T47D (cell line): ENCODE results near the gene FGD5.

Source experiments
- DNase-seq, 2 experiments: peaks; one replicate each; pipeline versions ENCODE4 v3.0.0 to v3.0.0-alpha.2; 2011 to 2012; ENCODE audit warnings: low read depth in 1 of 2, low spot score in 1 of 2
- JUND ChIP-seq: IDR thresholded peaks from 2 replicates; pipeline ENCODE4 v1.6.1; 2012; ENCODE audit warnings: low read depth
- in situ Hi-C: cut with HindIII; loops from 2 replicates; pipeline ENCODE4 v1.10.0; 2016; ENCODE audit warnings: low sequenced_read_pairs, low pct_unique_long_range_greater_than_20kb

The FGD5 gene

GRCh38 chr3:14921811-14922705 lies 103.3 kb downstream of the FGD5 start:
- no peak for TF ChIP-seq JUND
- no peak for DNase-seq
- in situ Hi-C loops: no loop called here

DNA sequence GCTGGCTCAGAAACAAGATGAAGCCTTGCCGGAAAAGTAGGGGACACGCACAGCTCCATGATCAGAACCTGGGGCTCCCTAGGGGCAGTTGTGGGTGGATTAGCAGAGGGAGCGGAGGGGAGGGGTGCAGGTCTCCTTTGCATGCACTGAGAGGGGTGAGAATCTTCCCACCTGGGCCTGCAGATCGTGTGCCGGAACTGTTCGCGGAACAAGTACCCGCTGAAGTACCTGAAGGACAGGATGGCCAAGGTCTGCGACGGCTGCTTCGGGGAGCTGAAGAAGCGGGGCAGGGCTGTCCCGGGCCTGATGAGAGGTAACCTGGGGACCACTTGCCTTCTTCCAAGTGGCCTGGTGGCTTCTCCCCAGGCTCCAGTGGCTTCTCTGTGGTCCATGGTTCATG lies 104.1 kb downstream of the FGD5 start:
- in situ Hi-C loops: no loop called here
- no peak for TF ChIP-seq JUND
- DNase-seq: no peak

DNA sequence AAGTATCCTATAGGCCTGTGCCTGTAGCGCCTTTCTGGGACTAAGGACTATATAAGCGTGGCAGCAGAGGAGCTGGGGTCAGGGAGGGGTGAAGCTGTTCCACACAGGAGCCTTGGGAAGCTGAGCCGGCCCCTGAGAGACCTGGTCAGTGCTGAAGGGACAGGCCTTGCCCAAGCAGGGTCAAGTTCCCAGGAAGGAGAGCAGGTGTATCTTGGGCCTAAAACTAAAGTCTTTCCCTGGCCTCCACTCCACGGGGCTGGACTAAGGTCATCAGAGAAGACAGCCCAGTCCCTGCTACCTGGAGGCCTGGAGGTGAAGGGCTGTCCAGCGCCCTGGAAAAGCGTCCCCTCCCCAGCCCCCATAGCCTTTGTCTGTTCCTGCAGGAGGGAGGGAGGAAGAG lies 104.7 kb downstream of the FGD5 start:
- in situ Hi-C loops: no loop called here
- no peak for DNase-seq
- no peak for TF ChIP-seq JUND

DNA sequence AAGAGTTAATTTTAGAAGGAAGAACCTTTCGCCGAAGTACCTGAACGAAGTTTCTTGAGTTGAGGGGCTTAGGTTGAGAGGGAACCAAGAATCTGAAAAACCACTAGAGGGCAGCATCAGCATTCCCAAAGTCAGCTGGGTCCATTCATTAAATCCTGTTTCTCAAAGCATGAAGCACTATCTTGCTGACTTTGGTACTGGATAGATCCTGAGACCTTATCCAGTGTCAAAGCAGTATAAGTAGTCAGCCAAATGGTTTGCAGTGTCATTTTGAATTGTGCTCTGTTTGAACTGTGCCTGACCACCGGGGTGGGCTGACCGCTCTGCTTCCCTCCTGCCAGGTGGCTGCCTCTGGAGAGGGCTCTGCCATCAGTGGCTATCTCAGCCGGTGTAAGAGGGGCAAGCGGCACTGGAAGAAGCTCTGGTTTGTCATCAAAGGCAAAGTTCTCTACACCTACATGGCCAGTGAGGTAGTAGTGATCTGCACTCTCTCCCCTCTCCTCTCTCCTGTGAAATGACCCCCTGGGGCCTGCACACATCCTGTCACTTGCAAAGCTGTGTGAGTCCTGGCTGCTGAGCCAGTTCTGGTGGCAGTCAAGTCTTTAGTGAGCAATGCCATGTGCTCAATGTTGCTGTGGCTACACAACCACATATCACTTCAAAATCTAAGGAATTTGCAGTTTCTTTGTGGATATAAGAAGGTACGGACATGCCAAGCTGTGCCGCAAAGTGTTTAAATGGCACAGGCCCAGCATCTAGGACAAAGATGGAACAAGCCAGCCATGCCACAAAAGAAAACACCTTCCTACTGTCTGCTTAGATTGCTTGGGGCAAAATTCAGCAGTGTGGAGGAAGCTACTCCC lies 107.2 kb downstream of the FGD5 start:
- DNase-seq: peak; percentile 53 to 87
- in situ Hi-C loops: no loop called here
- no peak for TF ChIP-seq JUND

DNA sequence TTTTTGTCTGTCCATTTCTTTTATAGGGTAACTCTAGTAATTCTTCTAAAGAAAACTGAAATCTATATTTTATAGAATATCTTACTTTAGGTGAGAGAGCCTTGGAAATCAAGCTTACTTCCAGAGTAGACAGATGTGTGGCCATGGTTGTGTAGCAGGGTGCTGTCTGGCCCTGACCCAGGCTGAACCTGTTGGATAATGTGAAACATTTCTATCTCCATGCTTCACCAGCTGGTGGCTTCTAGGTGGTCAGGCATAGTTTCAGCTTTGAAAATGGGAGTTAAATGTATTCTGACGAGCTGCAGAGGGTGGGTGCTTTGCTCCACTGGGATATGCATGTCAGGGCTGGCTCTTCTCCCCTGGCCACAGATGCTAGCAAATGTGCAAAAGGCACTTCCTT lies 107.8 kb downstream of the FGD5 start:
- TF ChIP-seq JUND: no peak
- no peak for DNase-seq
- in situ Hi-C loops: no loop called here

DNA sequence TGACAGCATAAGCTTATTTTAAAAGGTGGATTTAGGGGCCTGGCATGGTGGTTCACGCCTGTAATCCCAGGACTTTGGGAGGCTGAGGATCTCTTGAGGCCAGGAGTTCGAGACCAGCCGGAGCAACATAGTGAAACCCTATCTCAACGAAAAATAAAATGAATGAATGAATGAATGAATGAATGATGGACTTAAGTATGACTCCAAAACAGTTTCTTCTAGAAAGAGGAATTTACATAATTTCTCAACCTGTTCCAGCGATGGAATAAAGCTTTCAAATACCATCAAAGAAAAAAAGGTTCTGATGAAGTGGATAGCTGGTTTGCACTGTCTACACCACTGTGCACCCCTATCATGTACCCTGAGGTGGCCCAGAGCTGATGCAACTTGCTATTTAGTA lies 108.5 kb downstream of the FGD5 start:
- no peak for DNase-seq
- no peak for TF ChIP-seq JUND
- in situ Hi-C loops: no loop called here

DNA sequence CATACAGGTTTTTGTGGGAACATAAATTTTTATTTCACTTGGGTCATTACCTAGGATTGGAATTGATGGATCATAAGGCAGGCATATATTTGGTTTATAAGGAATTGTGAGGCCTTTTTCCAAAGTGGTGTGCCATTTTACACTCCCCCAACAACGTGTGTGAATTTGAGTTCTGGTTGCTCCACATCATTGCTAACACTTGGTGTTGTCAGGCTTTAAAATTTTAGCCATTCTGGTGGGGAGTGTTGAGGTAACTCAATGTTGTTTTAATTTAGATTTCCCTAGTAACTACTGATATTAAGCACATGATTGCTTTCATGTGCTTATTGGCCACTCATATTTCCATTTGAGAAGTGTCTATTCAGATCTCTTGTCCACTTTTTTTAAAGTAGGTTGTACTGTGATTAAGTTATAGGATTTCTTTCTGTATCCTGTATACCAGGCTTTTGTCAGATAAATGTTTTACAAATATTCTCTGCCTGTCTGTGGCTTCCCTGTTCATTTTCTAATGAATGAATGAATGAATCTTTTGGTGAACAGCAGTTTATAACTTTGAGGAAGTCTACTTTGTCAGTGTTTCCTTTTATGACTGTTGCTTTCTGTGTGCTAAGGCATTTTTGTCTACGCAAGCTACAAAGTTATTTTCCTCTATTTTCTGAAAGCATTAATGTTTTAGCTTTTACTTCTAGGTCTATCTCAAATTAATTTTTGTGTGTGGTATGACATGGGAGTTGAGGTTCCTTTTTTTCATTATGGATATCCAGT lies 110.7 kb downstream of the FGD5 start:
- no peak for TF ChIP-seq JUND
- no peak for DNase-seq
- in situ Hi-C loops: no loop called here

GRCh38 chr3:14933820-14934425 lies 115.2 kb downstream of the FGD5 start:
- in situ Hi-C loops: no loop called here
- DNase-seq: no peak

DNA sequence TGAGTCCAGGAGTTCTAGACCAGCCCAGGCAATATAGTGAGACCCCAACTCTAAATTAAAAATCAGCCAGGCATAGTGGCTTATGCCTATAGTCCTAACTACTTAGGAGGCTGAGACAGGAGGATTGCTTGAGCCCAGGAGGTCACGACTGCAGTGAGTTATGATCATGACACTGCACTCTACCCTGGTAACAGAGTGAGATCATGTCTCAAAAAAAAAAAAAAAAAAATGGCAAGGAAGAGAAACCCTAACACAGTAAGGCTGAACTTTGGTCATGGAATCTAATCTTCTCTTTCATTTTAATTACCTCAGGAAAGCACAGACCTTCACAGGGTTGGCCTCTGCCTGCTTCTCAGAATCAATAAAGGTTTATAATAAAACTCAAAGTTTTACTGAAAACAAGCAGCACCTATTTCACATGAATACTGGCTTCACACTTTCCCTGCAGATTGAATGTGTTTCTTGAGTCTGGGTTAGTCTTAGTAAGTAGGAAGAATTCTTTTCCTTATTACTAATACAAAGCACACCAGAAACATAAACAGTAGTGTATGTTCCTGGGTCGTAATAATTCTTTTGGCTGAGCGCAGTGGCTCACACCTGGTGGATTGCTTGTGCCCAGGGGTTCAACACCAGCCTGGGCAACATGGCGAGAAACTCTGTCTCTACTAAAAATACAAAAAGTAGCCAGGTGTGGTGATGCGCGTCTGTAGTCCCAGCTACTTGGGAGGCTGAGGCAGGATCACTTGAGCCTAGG lies 117.0 kb downstream of the FGD5 start:
- no peak for TF ChIP-seq JUND
- DNase-seq: no peak
- in situ Hi-C loops: no loop called here

More at GRCh38 chr3:14933820-14934425, 115.2 kb downstream of the FGD5 start:
- TF ChIP-seq JUND: no peak

GRCh38 chr3:14938954-14939353 lies 120.2 kb downstream of the FGD5 start:
- in situ Hi-C loops: no loop called here
- TF ChIP-seq JUND: no peak

DNA sequence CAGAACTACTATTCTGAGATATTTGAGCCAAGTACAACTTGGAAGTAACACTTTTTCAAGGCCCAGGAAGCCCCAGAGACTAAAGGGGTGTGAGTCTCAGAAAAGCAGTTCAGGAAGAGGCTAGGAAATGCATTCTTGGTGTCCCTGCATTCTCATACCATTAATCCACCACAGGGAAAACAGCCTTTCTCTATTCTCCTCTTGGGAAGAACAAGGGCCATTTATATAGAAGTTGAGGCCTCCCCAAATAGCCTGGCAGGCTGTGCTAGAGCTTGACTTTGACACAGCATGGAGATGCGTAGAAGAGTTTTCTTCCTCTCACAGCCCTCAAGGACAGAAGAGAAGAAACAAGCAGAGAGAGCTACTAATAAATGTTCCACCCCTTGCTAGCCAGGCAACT lies 123.1 kb downstream of the FGD5 start:
- no peak for DNase-seq
- in situ Hi-C loops: no loop called here
- no peak for TF ChIP-seq JUND

More at GRCh38 chr3:14938954-14939353, 120.2 kb downstream of the FGD5 start:
- no peak for DNase-seq
